Left kidney (tissue), 2 donors: ENCODE results near the gene ZFYVE1. TPM values are rescaled to one million over a fixed set of nuclear protein-coding genes. Genes with fewer than 3 reads are reported as not detected.
"Not testable (repeated sequence)": the region's sequence is repeated elsewhere in the genome, so short reads cannot be mapped to it uniquely, and the experiment has no call there.

Experiments
- DNase-seq: peaks from one replicate; pipeline ENCODE4 v3.0.0-alpha.2; 2013
- polyA plus RNA-seq: library from polyadenylated mRNA; unstranded; fragments of 120-200 nt; gene quantifications from one replicate; pipeline ENCODE4 v1.2.1, GENCODE V29; 2013; ENCODE audit not compliant: insufficient read length

ZFYVE1 gene
- polyA plus RNA-seq, 1 donor, result 20.0 TPM

DNA sequence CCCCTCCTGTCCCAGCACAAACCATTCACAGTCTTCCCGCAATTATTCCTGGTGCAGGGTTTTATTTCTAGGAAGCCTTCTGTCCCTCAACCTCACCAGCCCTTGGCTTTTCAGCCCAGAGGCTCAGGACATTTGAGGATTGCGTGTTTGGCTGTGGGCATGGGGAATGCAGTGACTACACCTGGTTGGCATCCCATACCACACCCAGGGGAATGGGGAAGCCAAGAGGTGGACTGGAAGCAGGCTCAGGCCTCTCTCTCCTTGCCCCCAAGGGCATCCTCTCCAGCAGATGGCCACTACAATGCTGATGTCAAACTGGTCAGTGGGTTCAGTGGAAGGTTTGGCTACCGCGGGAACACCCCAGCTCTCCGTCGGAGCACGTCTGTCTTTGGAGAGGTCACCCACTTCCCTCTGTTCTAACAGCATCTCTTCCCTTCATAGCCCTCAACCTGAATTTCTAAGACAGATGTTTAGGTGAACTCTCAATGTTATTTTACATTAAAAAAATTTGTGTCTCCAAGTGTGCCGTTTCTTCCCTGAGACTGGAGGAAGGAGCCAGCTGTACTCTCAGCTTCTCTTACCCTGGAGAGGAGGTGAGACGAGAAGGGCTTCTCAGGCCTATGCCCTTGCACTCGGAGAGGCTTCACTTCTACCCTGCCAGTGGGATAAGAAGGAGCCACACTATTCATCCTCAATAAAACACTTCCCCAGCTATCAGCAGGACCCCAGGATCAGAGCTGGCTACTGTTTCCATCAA lies 65.1 kb downstream of the ZFYVE1 start:
- no peak for DNase-seq

DNA sequence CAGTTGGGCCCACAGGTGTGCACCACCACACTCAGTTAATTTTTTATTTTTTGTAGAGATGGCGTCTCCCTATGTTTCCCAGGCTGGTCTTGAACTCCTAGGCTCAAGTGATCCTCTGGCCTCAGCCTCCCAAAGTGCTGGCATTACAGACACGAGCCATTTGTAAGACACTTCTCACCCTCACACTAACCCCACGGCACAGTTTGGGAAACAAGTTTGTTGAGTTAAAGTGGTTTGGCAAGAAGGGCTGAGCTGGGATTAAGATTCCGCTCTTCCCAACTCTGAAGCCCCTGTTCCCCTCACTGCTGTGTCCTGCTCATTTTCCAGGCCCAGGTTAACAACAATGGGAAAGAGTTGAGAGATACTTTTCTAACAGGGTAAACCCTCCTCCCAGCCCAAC lies 65.9 kb downstream of the ZFYVE1 start:
- DNase-seq, result not testable (repeated sequence)

DNA sequence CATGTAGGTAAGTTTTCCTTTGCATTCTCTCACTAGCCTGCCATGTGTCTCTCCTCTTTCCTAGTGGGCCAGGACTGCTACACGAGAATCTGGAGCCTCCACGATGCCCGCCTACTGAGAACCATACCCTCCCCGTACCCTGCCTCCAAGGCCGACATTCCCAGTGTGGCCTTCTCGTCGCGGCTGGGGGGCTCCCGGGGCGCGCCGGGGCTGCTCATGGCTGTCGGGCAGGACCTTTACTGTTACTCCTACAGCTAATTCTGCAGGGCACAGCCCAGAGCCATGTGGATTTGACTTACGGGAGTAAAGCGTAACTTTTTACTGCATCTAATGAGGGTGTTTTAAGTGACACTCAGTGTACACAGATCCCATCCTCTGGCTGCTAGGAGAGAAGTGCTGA lies 68.4 kb downstream of the ZFYVE1 start:
- no peak for DNase-seq

DNA sequence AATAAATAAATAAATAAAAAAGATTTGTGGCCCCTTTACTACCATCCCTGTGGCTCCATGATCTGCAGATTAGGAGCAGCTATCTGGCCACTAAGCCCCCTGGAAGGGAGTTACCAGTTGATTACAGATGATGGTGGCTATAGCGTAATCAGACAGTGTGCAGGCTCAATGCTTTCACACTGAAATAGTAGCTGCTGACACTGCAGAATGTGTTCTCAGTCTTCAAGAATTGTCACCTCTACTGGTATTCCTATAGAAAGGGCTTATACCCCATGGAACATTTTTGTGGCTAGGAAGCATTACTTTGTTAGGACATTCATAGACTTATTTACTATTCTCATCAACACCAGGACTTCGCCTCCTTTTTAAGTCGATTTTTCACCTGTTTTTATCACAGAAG lies 69.7 kb downstream of the ZFYVE1 start:
- DNase-seq, result no peak

- not testable (repeated sequence) for DNase-seq
Observed at GRCh38 chr14:72956741-72957140, 70.2 kb downstream of the ZFYVE1 start.

DNA sequence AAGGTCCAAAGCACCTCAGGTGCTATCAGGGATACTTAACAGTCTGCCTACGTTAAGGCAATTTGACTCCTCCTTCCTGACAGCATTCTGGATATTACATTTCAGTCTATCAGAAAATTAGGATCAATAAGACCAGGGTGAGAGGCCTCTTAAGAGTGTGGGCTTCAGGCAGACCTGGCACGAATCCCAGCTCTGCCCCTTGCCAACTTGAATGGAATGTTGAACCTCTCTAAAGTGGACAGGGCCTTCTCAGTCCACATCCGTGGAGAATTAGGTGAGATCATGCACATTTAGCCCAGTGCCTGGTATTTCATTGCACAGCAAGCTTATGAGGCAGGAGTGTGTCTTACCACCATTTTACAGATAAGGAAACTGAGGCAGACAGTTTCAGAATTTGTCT lies 74.7 kb downstream of the ZFYVE1 start:
- DNase-seq, result no peak

GRCh38 chr14:72948481-72949138 lies 78.3 kb downstream of the ZFYVE1 start:
- peak; percentile 52 for DNase-seq

DNA sequence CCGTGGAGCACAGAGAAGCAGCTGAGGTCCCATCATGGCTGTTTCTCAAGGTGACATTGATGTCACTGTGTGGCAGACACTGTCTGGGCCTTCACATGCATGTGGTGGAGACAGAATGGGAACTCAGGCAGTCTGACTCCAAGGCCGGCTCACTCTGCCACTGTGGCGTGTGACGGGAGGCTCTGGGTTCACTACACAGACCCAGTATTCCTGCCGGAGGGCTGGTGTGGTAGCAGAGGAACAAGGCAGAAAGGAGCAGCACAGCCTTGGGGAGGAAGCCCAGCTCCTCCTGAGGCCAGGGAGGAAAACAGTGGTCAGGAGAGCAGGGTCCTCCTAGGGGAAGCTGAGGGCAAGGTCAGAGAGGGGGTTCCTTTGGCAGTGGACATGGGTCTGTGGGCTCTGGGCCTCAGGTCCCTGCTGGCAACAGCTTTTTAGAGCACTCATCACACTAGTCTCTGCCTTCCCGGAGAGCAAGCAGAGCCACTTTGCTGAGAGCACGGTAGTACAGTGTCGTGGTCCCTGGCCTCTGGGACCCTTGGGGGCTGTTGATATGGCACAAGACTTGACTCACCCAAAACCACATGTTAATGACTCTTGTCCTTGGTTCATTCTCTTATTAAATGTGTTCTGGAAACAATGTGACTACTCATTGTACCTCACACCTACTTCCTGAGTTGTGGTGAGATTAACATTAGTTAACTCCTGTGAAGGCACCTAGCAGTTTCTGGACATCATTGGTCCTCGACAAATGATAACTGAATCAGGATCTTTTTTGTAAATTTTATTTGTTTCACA lies 79.3 kb downstream of the ZFYVE1 start:
- DNase-seq, result no peak

- DNase-seq, result no peak
Observed at GRCh38 chr14:72946491-72946890, 80.4 kb downstream of the ZFYVE1 start.

GRCh38 chr14:72945356-72946027 lies 81.4 kb downstream of the ZFYVE1 start:
- DNase-seq, result no peak

GRCh38 chr14:72943876-72944430 lies 83.0 kb downstream of the ZFYVE1 start:
- no peak for DNase-seq

GRCh38 chr14:72942934-72943333 lies 84.0 kb downstream of the ZFYVE1 start:
- DNase-seq, result no peak

DNA sequence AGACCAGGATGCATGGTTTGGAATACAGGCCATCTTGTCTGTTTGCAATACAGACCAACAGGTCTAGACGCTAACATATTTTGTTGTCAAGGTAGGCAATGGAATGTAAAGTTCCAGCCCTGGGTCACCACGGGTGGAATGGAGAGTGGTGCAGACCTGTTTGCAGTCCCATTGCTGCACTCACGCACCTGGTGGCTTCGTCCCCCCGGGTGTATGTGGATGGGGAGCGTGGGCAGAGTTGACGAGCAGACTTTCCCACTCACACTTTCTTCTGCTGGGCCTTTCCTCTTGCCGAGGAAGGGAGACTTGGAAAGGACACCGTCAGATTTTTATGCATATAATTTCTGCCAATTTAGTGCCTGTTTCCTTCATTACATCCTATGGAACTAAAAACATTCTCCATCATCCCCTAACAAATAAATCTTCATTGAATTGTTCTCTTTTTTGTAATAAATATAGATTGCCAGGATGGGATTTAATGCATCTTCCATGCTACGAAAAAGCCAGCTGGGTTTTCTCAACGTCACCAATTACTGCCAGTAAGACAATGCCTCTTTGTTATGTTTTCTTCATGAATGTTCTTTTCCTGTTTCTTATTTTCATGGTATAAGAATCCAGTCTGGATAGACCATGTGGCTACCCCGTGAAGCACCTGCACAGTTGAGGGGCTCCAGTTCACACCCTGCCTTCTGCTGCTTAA lies 85.5 kb downstream of the ZFYVE1 start:
- DNase-seq, result no peak

DNA sequence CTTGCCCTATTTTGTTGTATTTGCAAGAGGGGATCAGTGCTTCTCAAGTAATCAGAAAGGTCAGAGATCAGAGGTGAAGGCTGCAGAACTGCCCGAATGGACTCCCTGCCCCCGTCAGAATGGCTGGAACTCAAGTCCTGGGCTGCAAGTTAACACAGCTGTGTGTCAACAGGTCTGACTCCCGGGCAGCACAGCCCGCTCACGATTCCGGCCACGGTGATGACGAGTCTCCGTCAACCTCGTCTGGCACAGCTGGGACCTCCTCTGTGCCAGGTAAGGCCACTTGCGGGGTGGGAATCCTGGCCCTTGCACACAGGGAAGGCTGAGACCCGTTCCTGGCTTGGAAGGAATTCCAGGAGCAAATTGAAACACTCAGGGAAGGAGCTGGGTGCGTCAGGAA lies 87.3 kb downstream of the ZFYVE1 start:
- DNase-seq, result no peak

- no peak for DNase-seq
Observed at GRCh38 chr14:72932893-72933292, 94.0 kb downstream of the ZFYVE1 start.

- no peak for DNase-seq
Observed at GRCh38 chr14:72929316-72930080, 97.4 kb downstream of the ZFYVE1 start.

GRCh38 chr14:72928872-72929271 lies 98.0 kb downstream of the ZFYVE1 start:
- no peak for DNase-seq

- peak; percentile 96 for DNase-seq
Observed at GRCh38 chr14:72926292-72927028, 100.4 kb downstream of the ZFYVE1 start, which contains the start of gene DCAF4. Gene DCAF4 (plus strand): TSS chr14:72926464. CDS start chr14:72937979, 11,515 bp downstream.

DNA sequence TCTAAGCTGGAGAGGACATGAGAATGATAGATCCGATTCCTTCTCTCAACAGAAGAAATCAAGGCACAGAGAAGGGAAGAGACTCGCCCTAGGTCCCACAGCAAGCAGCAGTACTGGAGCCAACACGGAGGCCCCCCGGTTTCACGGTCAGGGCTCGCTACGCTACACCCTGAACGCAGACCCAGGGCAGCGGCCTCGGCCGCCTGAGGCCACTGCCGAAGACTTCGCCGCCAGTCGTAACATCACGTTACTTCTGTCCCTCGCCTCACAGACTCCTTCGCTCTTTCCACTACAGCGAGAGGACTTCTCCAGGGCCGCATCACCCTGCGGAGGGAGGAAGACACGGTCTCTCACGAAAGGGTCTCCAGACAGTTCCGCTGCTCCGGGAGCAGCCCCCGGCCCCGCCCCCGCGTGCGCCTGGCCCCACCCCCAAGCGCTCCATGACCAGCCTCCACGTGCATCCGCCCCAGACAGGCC lies 101.1 kb downstream of the ZFYVE1 start:
- DNase-seq, result no peak
